Myometrial cell (primary cell): ENCODE results near the gene SUCLA2. TPM values are rescaled to one million over a fixed set of nuclear protein-coding genes. Genes with fewer than 3 reads are reported as not detected.

ENCODE experiments used
- total RNA-seq: library from RNA; depleted of rRNA; stranded (reverse); fragments of >200 nt; gene quantifications from 2 replicates; pipeline ENCODE4 v1.2.3, GENCODE V29; 2015

SUCLA2 gene
- total RNA-seq: 39.2 and 43.0 TPM in 2 replicates

DNA sequence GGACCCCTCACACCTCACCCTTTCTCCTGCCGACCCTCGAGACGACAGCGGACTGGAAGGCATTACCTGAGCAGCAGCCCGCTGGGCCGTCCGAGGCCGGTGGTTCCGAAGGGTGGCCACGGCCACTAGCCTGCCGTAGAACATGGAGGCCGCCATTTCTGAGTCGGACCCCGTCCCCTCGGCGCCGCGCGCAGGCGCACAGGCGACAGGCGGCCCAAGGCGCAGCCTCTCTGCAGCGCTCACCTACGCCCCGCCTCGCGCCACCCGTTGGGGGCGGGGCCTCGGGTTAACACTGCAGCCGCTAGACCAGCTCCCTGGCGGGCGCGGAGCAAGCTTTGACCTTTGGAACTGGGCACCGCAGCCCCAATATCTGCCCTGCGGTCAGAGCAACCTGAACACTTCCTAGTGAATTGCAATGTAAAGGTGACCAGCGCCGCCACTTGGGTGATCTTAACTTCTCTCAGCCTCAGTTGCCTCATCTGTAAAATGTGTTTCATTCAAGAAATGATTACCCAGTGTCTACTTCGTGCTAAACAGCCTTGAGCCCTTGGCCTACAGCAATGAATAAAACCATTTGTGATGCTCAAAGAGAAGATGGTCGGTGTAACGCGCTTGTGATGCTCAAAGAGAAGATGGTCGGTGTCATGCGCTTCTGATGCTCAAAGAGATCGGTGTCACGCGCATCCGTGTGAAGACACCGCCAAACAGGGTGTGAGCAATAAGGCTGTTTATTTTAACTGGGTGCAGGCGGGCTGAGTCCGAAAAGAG lies at the start of gene SUCLA2:
TSS of gene SUCLA2 (minus strand) at position 160 of the 768 bp plus-strand sequence. CDS start at position 156, 4 bp downstream.

GRCh38 chr13:48037346-48038173 lies 36.5 kb upstream of the SUCLA2 start, which contains the start of gene NUDT15:
NUDT15 (plus strand) TSS chr13:48037726; CDS start chr13:48037747, 21 bp downstream.

Other genes with a start within 250 kb of the SUCLA2 start
- gene NUDT15, start 36.5 kb upstream of the SUCLA2 start, total RNA-seq: 30.5 and 34.0 TPM in 2 replicates
- 26.2 and 31.9 TPM in 2 replicates for gene MED4, start 93.8 kb upstream of the SUCLA2 start, total RNA-seq
- 127 and 187 TPM in 2 replicates for gene ITM2B, start 231.9 kb upstream of the SUCLA2 start, total RNA-seq